ENCODE data around the gene PAPLN.

DNA sequence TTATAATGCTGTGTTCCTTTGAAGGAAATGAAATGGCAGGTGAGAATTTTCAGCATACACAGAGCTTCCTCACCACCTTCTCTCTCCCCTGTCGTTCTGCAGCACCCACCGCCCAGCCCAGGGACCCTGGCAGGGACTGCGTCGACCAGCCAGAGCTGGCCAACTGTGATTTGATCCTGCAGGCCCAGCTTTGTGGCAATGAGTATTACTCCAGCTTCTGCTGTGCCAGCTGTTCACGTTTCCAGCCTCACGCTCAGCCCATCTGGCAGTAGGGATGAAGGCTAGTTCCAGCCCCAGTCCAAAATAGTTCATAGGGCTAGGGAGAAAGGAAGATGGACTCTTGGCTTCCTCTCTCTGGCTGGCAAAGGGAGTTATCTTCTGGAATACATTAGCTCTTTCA, 35.1 kb downstream of the PAPLN start:
- TF ChIP-seq EZH2 (IDR thresholded peaks at IDR 0.05) (no peak), FOXP2 (optimal IDR thresholded peaks at IDR 0.05; ENCODE audit: control extremely low read depth, extremely low read length, insufficient read depth) (no peak)

All from SK-N-MC (cell line).